CD4-positive, alpha-beta T cell (primary cell): ENCODE results near the gene FAM53A. TPM values are rescaled to one million over a fixed set of nuclear protein-coding genes. Genes with fewer than 3 reads are reported as not detected.

Source experiments
- ATAC-seq: fragments of 200-7000 bp; cut with Tn5 transposase; one replicate; pipeline ENCODE4 v1.10.0; 2022; ENCODE audit warnings: mild to moderate bottlenecking; ENCODE audit not compliant: poor library complexity
- CTCF ChIA-PET: fragments of 350-600 bp; sonication (Branson Sonifier 250); formaldehyde crosslinking; loops from one replicate; lab custom pipeline; 2021; ENCODE audit warnings: antibody characterized with exemption, inconsistent platforms; lab: Charles Lee
- POLR2A ChIA-PET: fragments of 350-600 bp; sonication (Branson Sonifier 250); formaldehyde crosslinking; loops from one replicate; lab custom pipeline; 2021; ENCODE audit warnings: antibody characterized with exemption, inconsistent platforms; lab: Charles Lee
- DNase-seq, 14 experiments: peaks; one replicate each; pipeline ENCODE4 v3.0.0-alpha.2; 2013 to 2020; ENCODE audit warnings: mixed read lengths in 2 of 14
- H3K27ac ChIP-seq, 2 donors: one replicate each; pipeline versions ENCODE4 v1.5.1 to v1.7.0; 2013; ENCODE audit warnings: low read length in 2 of 2, low read depth in 1 of 2, mild to moderate bottlenecking in 1 of 2
- H3K27me3 ChIP-seq, 2 experiments: 1 replicate in 1 of 2; 2 replicates in 1 of 2; pipeline versions ENCODE4 v1.6.1 to v1.7.0; 2013; ENCODE audit warnings: low read length in 2 of 2, control low read depth in 1 of 2, mild to moderate bottlenecking in 1 of 2, moderate library complexity in 1 of 2; ENCODE audit not compliant: insufficient read depth in 2 of 2, control insufficient read depth in 1 of 2
- H3K36me3 ChIP-seq: one replicate; pipeline ENCODE4 v1.6.1; 2013; ENCODE audit warnings: low read length, control low read depth; ENCODE audit not compliant: insufficient read depth
- H3K4me1 ChIP-seq: one replicate; pipeline ENCODE4 v1.6.1; 2013; ENCODE audit warnings: low read length, control low read depth; ENCODE audit not compliant: insufficient read depth
- H3K4me3 ChIP-seq: one replicate; pipeline ENCODE4 v1.5.1; 2013; ENCODE audit warnings: mild to moderate bottlenecking, low read length, moderate library complexity
- H3K9me3 ChIP-seq, 2 experiments: 1 replicate in 1 of 2; 2 replicates in 1 of 2; pipeline versions ENCODE4 v1.6.1 to v1.7.0; 2013; ENCODE audit warnings: low read length in 2 of 2, mild to moderate bottlenecking in 2 of 2, control low read depth in 1 of 2, moderate library complexity in 1 of 2; ENCODE audit not compliant: control insufficient read depth in 1 of 2, insufficient read depth in 1 of 2
- H3K27ac Mint-ChIP-seq: one replicate; pipeline ENCODE4 v1.8.0; 2020; ENCODE audit warnings: mixed read lengths
- H3K27me3 Mint-ChIP-seq: one replicate; pipeline ENCODE4 v1.8.0; 2021; ENCODE audit warnings: mixed read lengths
- H3K36me3 Mint-ChIP-seq: one replicate; pipeline ENCODE4 v1.8.0; 2021; ENCODE audit warnings: low read depth, mixed read lengths
- H3K4me1 Mint-ChIP-seq: one replicate; pipeline ENCODE4 v1.8.0; 2021; ENCODE audit warnings: low read depth, mixed read lengths
- H3K4me3 Mint-ChIP-seq: one replicate; pipeline ENCODE4 v1.8.0; 2020; ENCODE audit warnings: mild to moderate bottlenecking, mixed read lengths
- H3K9me3 Mint-ChIP-seq: one replicate; pipeline ENCODE4 v1.8.0; 2020; ENCODE audit warnings: mixed read lengths
- CTCF ChIP-seq: fragments of 200-600 bp; IDR thresholded peaks from one replicate; pipeline ENCODE4 v1.8.0; 2022; ENCODE audit warnings: antibody characterized with exemption, mild to moderate bottlenecking
- intact Hi-C, 2 experiments: fragments of 100-400 bp; cut with DNase I in 1 of 2; cut with micrococcal nuclease in 1 of 2; formaldehyde crosslinking; loops; one replicate each; pipeline versions ENCODE4 v1.15.1 to v1.9.0; 2023 to 2025; cut with DNase I, micrococcal nuclease
- total RNA-seq, 174 experiments: library from RNA in 2 of 174; stranded (reverse) in 2 of 174; gene quantifications; one replicate each; pipeline ENCODE4 v1.2.3 and lab custom pipeline; 2021 to 2026

Gene FAM53A
- total RNA-seq, 2 experiments from 2014 or later: 0.93 to 2.4 TPM

GRCh38 chr4:1713003-1713851 is 29.1 kb upstream of the FAM53A start:
- H3K36me3 Mint-ChIP-seq: peaks cover 38% of the 10 kb centered on the region
- H3K4me3 Mint-ChIP-seq: peak overlapping the region; percentile 88
- intact Hi-C loops: loop anchor here in 1 of 2 experiments (2.0 to 10.0 kb wide), 7 partner anchors 131 to 752 kb away; partner anchors contain the start of genes CFAP99, MAEA, NELFA and NSD2
- Histone ChIP-seq H3K4me1 (peaks cover 62% of the 10 kb centered on the region), H3K27me3 (no peaks in the 10 kb centered on the region), H3K27ac (peak overlapping the region; percentile 71 to 91), H3K9me3 (no peaks in the 10 kb centered on the region), H3K4me3 (peak overlapping the region; percentile 95), H3K36me3 (peaks cover 35% of the 10 kb centered on the region)
- POLR2A ChIA-PET: interaction anchor here (0.9 to 7.8 kb wide), 12 partner anchors 9 to 781 kb away, joined by 3 to 205 read pairs (median 7); partner anchors contain the start of genes GAK, LETM1, NSD2 and RNF4
- DNase-seq (no peak), ATAC-seq (peak; percentile 0)
- CTCF ChIA-PET: interaction anchor here (1.1 kb wide), 1 partner anchor 143 kb away, joined by 3 read pairs; no protein-coding TSS in a partner anchor
- H3K27me3 Mint-ChIP-seq: no peaks in the 10 kb centered on the region
- H3K9me3 Mint-ChIP-seq: no peaks in the 10 kb centered on the region
- peaks cover 46% of the 10 kb centered on the region for H3K4me1 Mint-ChIP-seq
- TF ChIP-seq CTCF: no peak
- H3K27ac Mint-ChIP-seq: peak overlapping the region; percentile 93

- H3K4me1 ChIP-seq: peaks cover 60% of the 10 kb centered on the region
These were observed 28.3 kb upstream of the FAM53A start, which contains the start of gene SLBP for GRCh38 chr4:1712216-1713002. Gene SLBP (minus strand): TSS chr4:1712319. CDS start chr4:1712188, 131 bp downstream.

More at GRCh38 chr4:1712216-1713002, 28.3 kb upstream of the FAM53A start, which contains the start of gene SLBP:
- Mint-ChIP-seq H3K9me3 (no peaks in the 10 kb centered on the region), H3K36me3 (peaks cover 41% of the 10 kb centered on the region), H3K27ac (peak within 1 kb of the TSS; percentile 93), H3K4me3 (peak within 1 kb of the TSS; percentile 89), H3K27me3 (no peaks in the 10 kb centered on the region), H3K4me1 (peaks cover 49% of the 10 kb centered on the region)
- ATAC-seq: peak; percentile 86
- CTCF ChIA-PET: interaction anchor here (0.6 to 4.2 kb wide), 4 partner anchors 9 to 144 kb away, joined by 3 to 36 read pairs (median 6); no protein-coding TSS in a partner anchor
- peak within 1 kb of the TSS; percentile 79 to 91 for H3K27ac ChIP-seq
- intact Hi-C loops: loop anchor here (1.0 to 10.0 kb wide), 11 partner anchors 9 to 752 kb away; partner anchors contain the start of genes CFAP99 (in 1 of the 2), FAM53A (in 1 of the 2), MAEA (in 1 of the 2) and NELFA (in 1 of the 2)
- peak within 1 kb of the TSS; percentile 95 for H3K4me3 ChIP-seq
- TF ChIP-seq CTCF: no peak
- DNase-seq: peak; percentile 98 to 99 (median 99)
- H3K9me3 ChIP-seq: no peaks in the 10 kb centered on the region
- peaks cover 32% of the 10 kb centered on the region for H3K36me3 ChIP-seq
- no peaks in the 10 kb centered on the region for H3K27me3 ChIP-seq
- POLR2A ChIA-PET: interaction anchor here (0.6 to 7.8 kb wide), 18 partner anchors 10 to 1038 kb away, joined by 3 to 205 read pairs (median 6); partner anchors contain the start of genes ATP5ME, FGFR3, GAK and LETM1
